SJCRH30 (cell line): ENCODE data around the gene PNPO. TPM values are rescaled to one million over a fixed set of nuclear protein-coding genes. Genes with fewer than 3 reads are reported as not detected.

Experiments
- DNase-seq, 2 experiments: peaks; one replicate each; pipeline ENCODE4 v3.0.0-alpha.2; 2015 to 2020
- H3K27ac ChIP-seq: fragments of 250-450 bp; sonication (Bioruptor Pico); 2 replicates; pipeline ENCODE4 v1.5.1; 2020; ENCODE audit warnings: mild to moderate bottlenecking, moderate library complexity
- H3K27me3 ChIP-seq: fragments of 250-450 bp; sonication (Bioruptor Pico); 2 replicates; pipeline ENCODE4 v1.5.1; 2020; ENCODE audit warnings: mild to moderate bottlenecking, moderate library complexity
- H3K36me3 ChIP-seq: fragments of 250-450 bp; sonication (Bioruptor Pico); 2 replicates; pipeline ENCODE4 v1.5.1; 2020; ENCODE audit warnings: mild to moderate bottlenecking, moderate library complexity
- H3K4me1 ChIP-seq: fragments of 250-450 bp; sonication (Bioruptor Pico); 2 replicates; pipeline ENCODE4 v1.5.1; 2020; ENCODE audit warnings: mild to moderate bottlenecking, moderate library complexity
- H3K4me3 ChIP-seq: fragments of 250-450 bp; sonication (Bioruptor Pico); 2 replicates; pipeline ENCODE4 v1.5.1; 2020; ENCODE audit warnings: mild to moderate bottlenecking, moderate library complexity
- H3K9me3 ChIP-seq: fragments of 250-450 bp; sonication (Bioruptor Pico); replicated peaks from 2 replicates; pipeline ENCODE4 v1.5.1; 2020; ENCODE audit warnings: mild to moderate bottlenecking, moderate library complexity
- total RNA-seq: library from RNA; depleted of rRNA; stranded (reverse); fragments of >200 nt; shearing (Covaris generic); gene quantifications from 2 replicates; pipeline ENCODE4 v1.2.3, GENCODE V29; 2014

PNPO gene
- total RNA-seq, 1 experiment from 2014 or later: 9.7 TPM

DNA sequence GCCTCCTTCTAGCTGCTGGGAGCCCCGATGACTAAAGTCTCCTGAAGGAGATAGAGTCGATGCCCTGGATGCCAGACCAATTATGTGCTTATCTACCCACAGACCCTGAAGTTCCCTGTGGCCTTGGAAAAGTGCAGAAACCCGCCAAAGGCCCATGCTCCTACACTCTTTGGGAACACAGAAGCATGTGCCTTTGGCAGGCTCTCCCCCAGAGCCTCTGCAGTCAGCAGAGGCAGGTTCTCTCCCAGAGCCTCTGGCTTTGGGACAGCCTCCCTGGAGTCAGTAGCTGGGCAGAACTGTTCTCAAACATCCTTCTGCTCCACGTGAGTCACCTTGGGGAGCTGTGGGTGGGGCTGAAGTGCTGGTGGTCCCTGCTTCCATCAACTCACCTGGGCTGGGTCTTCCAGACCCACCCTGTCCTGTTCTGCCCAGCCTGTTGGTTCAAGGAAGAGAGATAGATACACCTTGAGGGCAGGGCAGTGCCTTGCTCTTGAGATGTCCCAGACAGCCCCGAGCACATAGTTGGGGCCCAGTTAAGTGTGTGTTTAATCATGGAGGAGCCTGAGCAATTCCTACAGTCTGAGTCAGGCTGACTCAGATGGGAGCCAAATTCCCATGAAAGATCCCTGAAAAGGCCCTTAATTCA is 26.4 kb downstream of the PNPO start:
- no peaks in the 10 kb centered on the region for H3K36me3 ChIP-seq
- H3K9me3 ChIP-seq: no peaks in the 10 kb centered on the region
- H3K4me3 ChIP-seq: no peak overlapping the region
- H3K27ac ChIP-seq: no peak overlapping the region
- no peak for DNase-seq
- H3K4me1 ChIP-seq: peaks cover 3% of the 10 kb centered on the region
- peaks cover 12% of the 10 kb centered on the region for H3K27me3 ChIP-seq

DNA sequence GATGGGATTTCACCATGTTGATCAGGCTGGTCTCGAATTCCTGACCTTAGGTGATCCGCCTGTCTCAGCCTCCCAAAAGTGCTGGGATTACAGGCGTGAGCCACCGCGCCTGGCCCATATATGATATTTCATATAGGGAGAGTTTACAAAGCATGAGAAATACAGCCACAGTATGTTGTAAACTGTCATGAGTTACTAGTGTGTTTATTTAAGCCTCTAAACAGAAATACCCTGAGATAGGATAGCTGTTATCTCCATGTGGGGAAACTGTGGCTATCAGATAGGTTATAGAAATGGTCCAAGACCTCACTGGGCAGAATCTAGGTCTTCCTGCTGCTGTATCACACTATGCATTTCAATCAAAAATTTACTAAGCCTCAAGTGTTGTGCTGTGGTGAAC is 27.5 kb downstream of the PNPO start:
- H3K36me3 ChIP-seq: no peaks in the 10 kb centered on the region
- peaks cover 6% of the 10 kb centered on the region for H3K27me3 ChIP-seq
- H3K4me3 ChIP-seq: no peak overlapping the region
- no peaks in the 10 kb centered on the region for H3K9me3 ChIP-seq
- no peak for DNase-seq
- H3K27ac ChIP-seq: no peak overlapping the region
- peaks cover 3% of the 10 kb centered on the region for H3K4me1 ChIP-seq

DNA sequence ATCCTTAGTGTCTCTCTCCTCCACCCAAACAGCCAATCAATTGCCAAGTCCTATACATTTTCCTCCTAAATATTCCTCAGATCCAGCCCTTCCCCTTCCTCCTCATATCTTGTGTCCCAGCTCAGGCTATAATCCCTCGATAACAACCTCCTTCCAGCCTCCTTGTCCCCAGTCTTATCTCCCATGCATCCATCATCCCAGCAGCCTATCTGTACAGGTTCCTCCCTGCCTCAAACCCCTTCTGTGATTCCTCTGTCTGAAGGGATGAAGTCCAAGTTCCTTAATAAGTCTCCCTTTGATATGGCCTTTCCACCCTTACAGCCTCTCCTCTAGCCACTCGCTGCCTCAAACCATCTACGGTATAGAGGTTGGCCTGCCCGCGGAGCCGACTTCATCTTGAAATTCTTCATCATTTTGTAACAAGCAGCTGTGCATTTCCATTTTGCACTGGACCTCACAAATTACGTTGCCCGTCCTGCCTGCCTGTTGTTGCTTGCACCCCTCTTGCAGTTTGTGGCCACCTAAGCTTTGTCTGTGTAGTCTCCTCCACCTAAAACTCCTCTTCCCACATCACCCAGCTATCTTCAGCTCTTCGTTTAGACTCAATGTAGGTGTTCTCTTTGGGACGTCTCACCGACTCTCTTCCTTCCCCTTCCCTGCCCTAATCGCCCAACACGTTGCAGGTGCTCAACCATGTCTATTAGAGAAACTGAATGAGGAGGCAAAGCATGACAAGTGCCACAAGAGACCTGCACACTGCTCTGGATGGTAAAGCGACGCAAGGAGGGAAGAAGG is 28.8 kb downstream of the PNPO start:
- DNase-seq: no peak
- H3K27ac ChIP-seq: no peak overlapping the region
- H3K36me3 ChIP-seq: no peaks in the 10 kb centered on the region
- peak overlapping the region; percentile 47 for H3K4me3 ChIP-seq
- no peaks in the 10 kb centered on the region for H3K9me3 ChIP-seq
- H3K27me3 ChIP-seq: 0 out of 2 replicates have a peak, but pooled peaks cover 3% of the 10 kb centered on the region
- peaks cover 3% of the 10 kb centered on the region for H3K4me1 ChIP-seq

DNA sequence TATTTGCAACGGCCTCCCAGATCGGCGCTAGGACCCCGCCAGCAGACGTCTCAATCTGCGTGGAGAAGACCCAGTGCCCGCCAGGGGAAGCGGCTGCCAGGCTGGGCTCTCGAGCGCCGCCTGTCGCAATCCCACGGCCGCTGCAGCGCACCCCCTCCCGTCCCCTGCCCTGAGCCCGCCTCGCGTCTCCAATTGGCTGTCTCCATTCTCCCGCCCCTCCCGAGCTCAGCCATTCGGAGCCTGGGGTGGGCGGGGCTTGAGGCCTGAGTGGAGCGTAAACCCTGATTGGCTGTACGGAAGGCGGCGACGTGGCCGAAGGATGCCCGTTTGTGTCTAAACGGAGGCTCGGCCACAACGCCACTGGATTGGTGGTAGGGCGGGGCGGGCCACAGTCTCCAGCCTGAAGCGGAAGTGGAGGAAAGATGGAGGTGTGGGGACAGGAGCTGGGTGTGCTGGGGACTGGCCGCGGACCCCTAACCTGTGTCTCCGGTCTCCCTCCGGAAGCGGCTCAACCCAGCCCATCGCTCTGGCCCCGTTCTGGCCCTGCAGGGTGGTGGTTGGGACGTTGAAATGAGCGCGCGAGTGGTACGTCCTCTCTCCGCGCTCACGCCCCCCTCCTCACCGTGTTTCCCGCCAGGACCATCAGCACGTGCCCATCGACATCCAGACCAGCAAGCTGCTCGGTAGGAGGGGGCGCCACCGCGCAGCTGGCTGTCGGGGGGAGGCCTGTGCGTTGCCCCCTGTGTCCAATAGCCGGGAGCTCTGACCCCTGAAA is 29.5 kb downstream of the PNPO start, which contains the start of gene CDK5RAP3:
CDK5RAP3 (plus strand) TSS at position 389 of the 775 bp plus-strand sequence; CDS start at position 423, 34 bp downstream.
- peak; percentile 100 for DNase-seq
- Histone ChIP-seq H3K9me3 (no peaks in the 10 kb centered on the region), H3K27me3 (no peaks in the 10 kb centered on the region), H3K4me3 (peak within 1 kb of the TSS; percentile 62), H3K4me1 (peaks cover 3% of the 10 kb centered on the region), H3K36me3 (no peaks in the 10 kb centered on the region), H3K27ac (peak within 1 kb of the TSS; percentile 59)

DNA sequence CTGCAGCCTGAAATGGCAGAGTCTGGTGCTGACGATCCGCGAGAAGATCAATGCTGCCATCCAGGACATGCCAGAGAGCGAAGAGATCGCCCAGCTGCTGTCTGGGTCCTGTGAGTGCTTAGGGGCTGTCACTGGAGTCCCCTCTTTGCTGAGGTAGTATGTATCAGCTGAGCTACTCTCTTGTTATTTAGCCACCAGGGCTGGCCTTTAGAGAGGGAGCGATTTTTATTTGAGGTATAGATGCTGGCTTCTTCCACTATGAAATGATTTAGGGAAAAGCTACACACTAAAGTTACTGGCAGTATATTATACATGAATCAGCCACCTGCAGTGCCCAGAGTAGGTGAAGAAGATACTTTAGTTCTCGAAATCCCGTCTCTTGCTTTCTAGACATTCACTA is 32.2 kb downstream of the PNPO start:
- Histone ChIP-seq H3K4me3 (no peak overlapping the region), H3K36me3 (peaks cover 8% of the 10 kb centered on the region), H3K27ac (no peak overlapping the region), H3K27me3 (no peaks in the 10 kb centered on the region), H3K4me1 (peaks cover 3% of the 10 kb centered on the region), H3K9me3 (no peaks in the 10 kb centered on the region)
- DNase-seq: no peak

DNA sequence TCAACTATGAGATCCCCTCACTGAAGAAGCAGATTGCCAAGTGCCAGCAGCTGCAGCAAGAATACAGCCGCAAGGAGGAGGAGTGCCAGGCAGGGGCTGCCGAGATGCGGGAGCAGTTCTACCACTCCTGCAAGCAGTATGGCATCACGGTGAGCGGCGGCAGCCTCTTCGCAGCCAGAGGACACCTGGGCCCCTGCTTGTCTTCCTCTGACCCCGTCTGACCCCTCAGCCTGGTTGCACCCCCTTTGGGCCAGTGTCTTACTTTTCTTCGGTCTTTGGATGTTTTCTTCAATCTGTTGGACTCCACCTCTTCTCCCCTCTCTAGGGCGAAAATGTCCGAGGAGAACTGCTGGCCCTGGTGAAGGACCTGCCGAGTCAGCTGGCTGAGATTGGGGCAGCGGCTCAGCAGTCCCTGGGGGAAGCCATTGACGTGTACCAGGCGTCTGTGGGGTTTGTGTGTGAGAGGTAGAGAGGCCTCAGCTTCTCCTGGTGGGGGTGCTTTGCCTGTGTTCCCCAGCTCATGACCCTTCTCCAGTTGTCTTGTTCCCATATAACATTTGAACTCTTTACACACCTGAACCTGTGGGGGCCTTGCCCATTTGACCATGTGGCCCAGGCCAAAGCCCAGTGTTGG is 33.9 kb downstream of the PNPO start:
- Histone ChIP-seq H3K4me3 (no peak overlapping the region), H3K36me3 (peaks cover 17% of the 10 kb centered on the region), H3K27me3 (no peaks in the 10 kb centered on the region), H3K27ac (no peak overlapping the region), H3K9me3 (no peaks in the 10 kb centered on the region), H3K4me1 (peaks cover 3% of the 10 kb centered on the region; the same call in 1 of the 2 replicates)
- no peak for DNase-seq

DNA sequence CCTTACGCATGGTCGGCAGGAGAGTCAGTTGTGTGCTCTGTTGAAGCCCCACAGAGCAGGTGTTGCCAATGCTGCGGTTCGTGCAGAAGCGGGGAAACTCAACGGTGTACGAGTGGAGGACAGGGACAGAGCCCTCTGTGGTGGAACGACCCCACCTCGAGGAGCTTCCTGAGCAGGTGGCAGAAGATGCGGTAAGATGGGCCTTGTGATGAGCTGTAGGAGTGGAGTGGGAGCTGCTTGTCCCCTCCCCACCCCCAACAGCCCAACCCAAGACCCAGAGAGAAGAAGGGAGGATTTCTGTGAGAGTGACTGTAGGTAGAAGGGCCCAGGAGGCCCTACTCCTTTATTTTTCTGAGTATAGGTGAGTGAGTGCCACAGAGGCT is 34.4 kb downstream of the PNPO start:
- H3K27ac ChIP-seq: no peak overlapping the region
- DNase-seq: no peak
- H3K4me1 ChIP-seq: peaks cover 3% of the 10 kb centered on the region; the same call in 1 of the 2 replicates
- peaks cover 17% of the 10 kb centered on the region for H3K36me3 ChIP-seq
- no peak overlapping the region for H3K4me3 ChIP-seq
- H3K9me3 ChIP-seq: no peaks in the 10 kb centered on the region
- H3K27me3 ChIP-seq: no peaks in the 10 kb centered on the region

DNA sequence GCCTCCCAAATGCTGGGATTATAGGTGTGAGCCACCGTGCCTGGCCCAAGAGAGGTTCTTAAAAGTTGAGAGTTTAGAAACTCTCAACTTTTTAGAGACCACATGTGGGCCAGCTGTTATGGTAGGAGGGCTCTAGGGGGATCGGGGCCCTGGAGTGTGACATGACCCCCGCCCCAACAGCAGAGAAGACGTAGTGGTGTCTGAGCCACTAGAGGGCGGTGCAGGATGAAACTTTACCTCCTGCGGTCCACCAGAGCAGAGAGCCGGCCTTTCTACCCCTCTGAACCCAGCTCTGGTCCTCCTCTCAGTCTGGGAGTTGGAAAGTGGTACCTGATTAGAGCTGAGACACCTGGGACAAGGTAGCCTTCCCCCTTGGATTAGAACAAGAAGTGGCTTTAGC is 37.0 kb downstream of the PNPO start:
- Histone ChIP-seq H3K27me3 (no peaks in the 10 kb centered on the region), H3K36me3 (peaks cover 24% of the 10 kb centered on the region), H3K4me1 (peaks cover 3% of the 10 kb centered on the region; the same call in 1 of the 2 replicates), H3K9me3 (no peaks in the 10 kb centered on the region), H3K27ac (no peak overlapping the region), H3K4me3 (no peak overlapping the region)
- peak; percentile 73 to 85 for DNase-seq

DNA sequence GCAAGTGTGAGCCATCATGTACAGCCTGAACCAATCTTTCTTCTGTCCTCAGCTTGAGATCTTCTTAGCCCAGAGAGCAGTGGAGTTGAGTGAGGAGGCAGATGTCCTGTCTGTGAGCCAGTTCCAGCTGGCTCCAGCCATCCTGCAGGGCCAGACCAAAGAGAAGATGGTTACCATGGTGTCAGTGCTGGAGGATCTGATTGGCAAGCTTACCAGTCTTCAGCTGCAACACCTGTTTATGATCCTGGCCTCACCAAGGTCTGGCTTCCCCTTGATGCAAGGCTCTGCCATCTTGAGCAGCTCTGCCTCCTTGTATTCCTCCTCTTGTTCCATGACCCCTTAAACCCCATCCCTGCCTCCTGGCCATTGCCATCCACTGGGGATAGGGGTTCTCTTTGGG is 39.2 kb downstream of the PNPO start:
- no peaks in the 10 kb centered on the region for H3K9me3 ChIP-seq
- H3K27me3 ChIP-seq: no peaks in the 10 kb centered on the region
- H3K4me3 ChIP-seq: no peak overlapping the region
- no peak overlapping the region for H3K27ac ChIP-seq
- peaks cover 9% of the 10 kb centered on the region; the same call in 1 of the 2 replicates for H3K4me1 ChIP-seq
- H3K36me3 ChIP-seq: peaks cover 24% of the 10 kb centered on the region
- no peak for DNase-seq

DNA sequence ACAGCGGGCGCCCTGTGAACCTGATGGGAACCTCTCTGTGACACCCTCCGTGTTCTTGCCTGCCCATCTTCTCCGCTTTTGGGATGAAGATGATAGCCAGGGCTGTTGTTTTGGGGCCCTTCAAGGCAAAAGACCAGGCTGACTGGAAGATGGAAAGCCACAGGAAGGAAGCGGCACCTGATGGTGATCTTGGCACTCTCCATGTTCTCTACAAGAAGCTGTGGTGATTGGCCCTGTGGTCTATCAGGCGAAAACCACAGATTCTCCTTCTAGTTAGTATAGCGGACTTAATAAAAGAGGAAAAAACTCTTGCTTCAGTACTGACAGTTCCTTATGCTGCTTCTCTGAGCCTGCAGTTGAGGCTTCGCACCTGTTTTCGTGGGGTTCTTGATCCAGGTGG is 40.1 kb downstream of the PNPO start:
- H3K9me3 ChIP-seq: no peaks in the 10 kb centered on the region
- H3K36me3 ChIP-seq: peaks cover 24% of the 10 kb centered on the region
- no peaks in the 10 kb centered on the region for H3K27me3 ChIP-seq
- peaks cover 9% of the 10 kb centered on the region; the same call in 1 of the 2 replicates for H3K4me1 ChIP-seq
- H3K4me3 ChIP-seq: no peak overlapping the region
- DNase-seq: no peak
- no peak overlapping the region for H3K27ac ChIP-seq

DNA sequence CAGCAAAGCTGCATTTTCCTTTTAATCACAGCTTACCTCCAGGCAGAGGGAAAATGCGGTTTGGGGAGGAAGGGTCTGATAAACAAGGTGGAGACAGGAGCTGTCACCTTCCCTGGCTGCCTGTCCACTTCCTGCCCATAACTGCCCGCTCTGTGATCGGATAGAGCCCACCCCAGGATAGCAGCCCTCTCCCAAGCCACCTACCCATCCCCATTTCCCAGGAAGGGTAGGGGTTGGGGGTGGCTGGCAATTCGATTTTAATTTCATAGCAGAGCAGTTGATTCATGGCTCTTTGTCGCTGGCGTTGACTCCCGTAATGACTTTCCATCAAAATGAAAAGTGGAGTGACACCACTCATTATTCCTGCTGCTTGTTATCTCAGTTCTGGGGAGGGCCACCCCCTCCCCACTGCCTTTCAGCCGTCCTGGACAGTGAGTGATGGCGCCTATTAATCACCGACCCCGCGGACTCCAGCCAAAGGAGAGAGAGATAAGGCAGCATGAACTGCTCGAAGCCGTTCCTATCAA is 40.8 kb downstream of the PNPO start:
- no peak overlapping the region for H3K27ac ChIP-seq
- DNase-seq: no peak
- no peaks in the 10 kb centered on the region for H3K27me3 ChIP-seq
- no peak overlapping the region for H3K4me3 ChIP-seq
- peaks cover 24% of the 10 kb centered on the region for H3K36me3 ChIP-seq
- no peaks in the 10 kb centered on the region for H3K9me3 ChIP-seq
- peaks cover 12% of the 10 kb centered on the region for H3K4me1 ChIP-seq

DNA sequence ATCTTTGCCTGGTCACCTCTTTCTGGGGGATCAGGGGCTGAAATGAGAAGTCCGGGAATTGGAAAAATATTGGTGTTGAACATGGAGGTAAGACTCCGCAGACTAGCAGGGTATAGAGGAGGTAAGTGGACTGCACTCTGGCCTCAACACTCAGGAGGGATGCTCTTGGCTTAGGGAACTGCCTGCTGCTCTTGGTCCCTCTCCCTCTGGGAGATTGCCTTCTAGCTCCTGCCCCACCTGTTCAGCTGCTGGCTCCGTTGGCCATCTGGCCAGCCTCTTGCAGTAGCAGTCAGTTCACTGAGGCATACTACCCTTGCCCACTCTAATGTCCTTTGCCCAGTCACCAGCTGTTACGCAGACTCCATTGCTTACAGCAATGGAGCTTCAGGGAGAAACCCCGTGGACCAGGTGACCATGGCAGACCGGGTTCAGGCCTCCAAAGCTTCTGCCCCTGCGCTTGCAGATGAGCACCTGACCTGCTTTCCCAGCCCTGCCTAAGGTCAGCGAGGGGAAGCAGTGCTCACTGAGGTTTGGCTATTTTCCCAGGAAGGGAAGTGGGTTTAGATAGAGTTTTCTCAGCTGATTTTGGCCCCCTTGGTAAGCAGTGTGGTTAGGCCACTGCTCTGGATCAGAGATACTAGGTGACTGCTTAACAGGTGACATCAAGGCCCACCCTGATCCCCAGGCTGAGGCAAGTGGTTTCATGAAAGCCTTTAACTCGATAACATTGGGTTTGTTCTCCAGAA is 41.4 kb downstream of the PNPO start:
- Histone ChIP-seq H3K9me3 (no peaks in the 10 kb centered on the region), H3K27ac (no peak overlapping the region), H3K36me3 (peaks cover 20% of the 10 kb centered on the region), H3K4me3 (no peak overlapping the region), H3K27me3 (no peaks in the 10 kb centered on the region), H3K4me1 (peaks cover 19% of the 10 kb centered on the region)
- DNase-seq: no peak

DNA sequence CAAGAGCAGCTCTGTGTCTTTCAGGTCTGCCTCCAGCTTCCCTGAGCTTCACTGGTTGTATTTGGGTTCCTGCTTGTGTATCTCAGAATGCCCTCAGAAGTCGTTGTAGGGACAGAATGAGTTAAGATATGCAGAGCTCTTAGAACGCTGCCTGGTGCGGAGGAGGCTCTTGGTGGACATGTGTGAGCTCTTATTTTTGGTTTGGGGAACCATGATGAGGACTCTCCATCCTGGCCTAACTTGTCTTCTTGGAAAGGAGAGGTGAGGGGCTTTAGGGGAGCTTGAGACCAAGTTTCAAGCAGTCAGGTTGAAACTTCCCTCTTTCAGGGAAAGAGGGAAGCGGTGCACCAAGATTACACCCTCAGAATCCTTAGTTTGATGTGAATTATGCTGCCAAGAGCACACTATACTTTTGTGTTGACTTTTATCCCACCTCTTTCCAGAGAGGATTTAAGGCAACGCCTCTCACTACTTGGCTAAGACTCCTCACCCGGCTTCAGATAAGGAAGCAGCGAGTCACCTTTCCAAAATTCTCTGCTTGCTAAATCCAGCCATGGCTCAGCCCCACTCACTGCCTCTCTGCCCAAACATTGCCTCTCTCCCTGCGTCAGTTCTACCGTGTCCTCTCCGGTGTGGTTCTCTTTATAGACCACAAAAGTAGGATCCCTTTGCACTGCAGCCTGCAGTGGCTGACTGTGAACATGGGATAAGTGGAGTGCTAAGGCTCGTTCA is 42.3 kb downstream of the PNPO start:
- Histone ChIP-seq H3K9me3 (no peaks in the 10 kb centered on the region), H3K4me3 (no peak overlapping the region), H3K27me3 (no peaks in the 10 kb centered on the region), H3K4me1 (peaks cover 21% of the 10 kb centered on the region), H3K27ac (no peak overlapping the region), H3K36me3 (peaks cover 14% of the 10 kb centered on the region)
- DNase-seq: no peak
